ENCODE results near the gene GAS2L2.
"Not testable (repeated sequence)": the region's sequence is repeated elsewhere in the genome, so short reads cannot be mapped to it uniquely, and the experiment has no call there.

GAS2L2 gene

GRCh38 chr17:35726127-35726952 lies 26.7 kb downstream of the GAS2L2 start:
- no peak for DNase-seq

- DNase-seq = no peak
Observed at GRCh38 chr17:35725802-35726126, 27.3 kb downstream of the GAS2L2 start.

GRCh38 chr17:35725058-35725457 lies 28.0 kb downstream of the GAS2L2 start:
- no peak for DNase-seq

GRCh38 chr17:35723735-35724134 lies 29.3 kb downstream of the GAS2L2 start:
- no peak for DNase-seq

- no peak for DNase-seq
Observed at GRCh38 chr17:35717475-35717874, 35.6 kb downstream of the GAS2L2 start.

- no peak for DNase-seq
Observed at GRCh38 chr17:35716897-35717465, 36.1 kb downstream of the GAS2L2 start.

- no peak for DNase-seq
Observed at GRCh38 chr17:35716173-35716572, 36.9 kb downstream of the GAS2L2 start.

- no peak for DNase-seq
Observed at GRCh38 chr17:35715416-35715815, 37.6 kb downstream of the GAS2L2 start.

GRCh38 chr17:35714988-35715387 lies 38.1 kb downstream of the GAS2L2 start:
- no peak for DNase-seq

- DNase-seq = no peak
Observed at GRCh38 chr17:35713069-35713728, 39.8 kb downstream of the GAS2L2 start.

GRCh38 chr17:35710950-35711349 lies 42.1 kb downstream of the GAS2L2 start:
- DNase-seq = no peak

GRCh38 chr17:35709874-35710273 lies 43.2 kb downstream of the GAS2L2 start:
- no peak for DNase-seq

- no peak for DNase-seq
Observed at GRCh38 chr17:35708951-35709350, 44.1 kb downstream of the GAS2L2 start.

GRCh38 chr17:35708149-35708548 lies 44.9 kb downstream of the GAS2L2 start:
- DNase-seq = no peak

GRCh38 chr17:35705705-35706104 lies 47.3 kb downstream of the GAS2L2 start:
- DNase-seq = no peak

GRCh38 chr17:35705230-35705629 lies 47.8 kb downstream of the GAS2L2 start:
- DNase-seq = no peak

GRCh38 chr17:35703308-35703707 lies 49.7 kb downstream of the GAS2L2 start:
- not testable (repeated sequence) for DNase-seq

- no peak for DNase-seq
Observed at GRCh38 chr17:35701491-35701890, 51.5 kb downstream of the GAS2L2 start.

GRCh38 chr17:35700150-35700549 lies 52.9 kb downstream of the GAS2L2 start:
- no peak for DNase-seq

GRCh38 chr17:35698800-35699199 lies 54.2 kb downstream of the GAS2L2 start:
- no peak for DNase-seq

GRCh38 chr17:35695613-35696012 lies 57.4 kb downstream of the GAS2L2 start:
- no peak for DNase-seq

GRCh38 chr17:35694906-35695305 lies 58.1 kb downstream of the GAS2L2 start:
- DNase-seq = no peak
